ENCODE results near the gene ARMC12.
A peak's percentile ranks its signal among the peaks of the same experiment; 100 is the strongest.
"Not testable (repeated sequence)": the region's sequence is repeated elsewhere in the genome, so short reads cannot be mapped to it uniquely, and the experiment has no call there.

The ARMC12 gene, protein sequence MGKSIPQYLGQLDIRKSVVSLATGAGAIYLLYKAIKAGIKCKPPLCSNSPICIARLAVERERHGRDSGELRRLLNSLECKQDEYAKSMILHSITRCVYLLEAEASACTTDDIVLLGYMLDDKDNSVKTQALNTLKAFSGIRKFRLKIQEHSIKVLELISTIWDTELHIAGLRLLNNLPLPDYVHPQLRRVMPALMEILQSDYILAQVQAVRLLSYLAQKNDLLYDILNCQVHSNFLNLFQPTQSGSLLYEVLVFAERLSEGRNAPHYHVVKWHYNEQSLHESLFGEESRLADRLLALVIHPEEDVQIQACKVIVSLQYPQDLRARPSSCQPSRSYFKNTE

DNA sequence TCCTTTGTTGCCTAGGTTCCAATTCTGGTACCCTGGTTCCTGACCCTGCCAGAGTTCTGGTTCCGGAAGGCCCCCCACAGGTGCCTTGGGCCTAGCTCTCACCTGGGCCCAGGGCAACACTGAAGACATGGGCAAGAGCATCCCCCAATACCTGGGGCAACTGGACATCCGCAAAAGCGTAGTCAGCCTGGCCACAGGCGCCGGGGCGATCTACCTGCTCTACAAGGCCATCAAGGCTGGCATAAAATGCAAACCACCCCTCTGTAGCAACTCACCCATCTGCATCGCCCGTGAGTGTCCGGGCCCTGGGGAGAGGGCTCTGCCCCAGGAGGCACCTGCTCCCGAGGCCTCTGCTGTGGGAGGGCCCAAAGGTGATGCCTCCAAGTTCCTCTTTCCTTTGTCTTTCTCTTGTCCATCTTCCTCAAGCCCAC is at the start of gene ARMC12:
Gene ARMC12 (plus strand): TSS at position 51 of the 431 bp plus-strand sequence. CDS start 77 bp downstream, at position 128.
- DNase-seq: no peak

DNA sequence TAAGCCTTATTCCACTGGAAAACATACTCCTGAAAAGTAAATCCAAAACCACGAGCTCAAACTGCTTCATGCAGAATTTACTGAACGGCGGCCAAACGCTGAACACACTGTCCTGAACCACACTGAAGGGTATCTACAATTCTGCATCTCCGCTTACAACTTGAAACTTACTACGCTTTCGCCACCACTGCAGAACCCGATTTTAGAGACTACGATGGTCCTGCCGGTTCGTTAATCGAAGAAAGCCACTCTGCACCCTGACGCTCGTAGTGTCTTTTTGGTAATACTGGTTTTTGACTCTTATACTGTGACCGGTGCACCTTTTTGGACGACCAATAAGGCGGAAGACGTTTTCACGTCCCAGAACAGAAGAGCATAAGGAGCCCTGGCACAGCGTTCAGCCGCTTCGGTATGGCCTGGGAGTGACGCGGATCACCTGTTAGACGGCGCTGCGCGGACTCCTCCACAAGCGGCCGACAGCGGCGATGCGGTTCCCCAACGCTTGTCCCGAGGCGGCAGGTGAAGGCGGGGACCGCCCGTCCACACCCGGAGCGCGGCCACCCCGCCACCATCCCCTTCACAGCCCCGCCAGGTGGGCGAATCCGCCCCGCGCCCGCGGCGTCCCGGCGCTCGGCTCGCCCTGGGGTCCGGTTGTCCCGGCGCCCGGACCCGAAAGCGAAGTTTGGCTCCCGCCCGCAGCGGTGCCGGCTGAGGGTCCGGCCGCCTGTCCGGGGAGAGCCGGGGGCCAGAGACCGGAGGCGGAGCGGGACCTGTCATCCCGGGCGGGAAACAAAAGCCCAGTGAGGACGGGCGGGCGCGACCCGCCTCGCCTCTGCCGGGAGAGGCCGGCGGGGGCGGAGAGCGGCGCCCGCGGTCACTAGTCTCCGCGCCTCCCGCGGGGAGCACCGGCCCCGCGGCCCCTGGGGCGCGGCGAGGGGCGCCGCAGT is 48.9 kb upstream of the ARMC12 start:
- peak; percentile 79 for DNase-seq

DNA sequence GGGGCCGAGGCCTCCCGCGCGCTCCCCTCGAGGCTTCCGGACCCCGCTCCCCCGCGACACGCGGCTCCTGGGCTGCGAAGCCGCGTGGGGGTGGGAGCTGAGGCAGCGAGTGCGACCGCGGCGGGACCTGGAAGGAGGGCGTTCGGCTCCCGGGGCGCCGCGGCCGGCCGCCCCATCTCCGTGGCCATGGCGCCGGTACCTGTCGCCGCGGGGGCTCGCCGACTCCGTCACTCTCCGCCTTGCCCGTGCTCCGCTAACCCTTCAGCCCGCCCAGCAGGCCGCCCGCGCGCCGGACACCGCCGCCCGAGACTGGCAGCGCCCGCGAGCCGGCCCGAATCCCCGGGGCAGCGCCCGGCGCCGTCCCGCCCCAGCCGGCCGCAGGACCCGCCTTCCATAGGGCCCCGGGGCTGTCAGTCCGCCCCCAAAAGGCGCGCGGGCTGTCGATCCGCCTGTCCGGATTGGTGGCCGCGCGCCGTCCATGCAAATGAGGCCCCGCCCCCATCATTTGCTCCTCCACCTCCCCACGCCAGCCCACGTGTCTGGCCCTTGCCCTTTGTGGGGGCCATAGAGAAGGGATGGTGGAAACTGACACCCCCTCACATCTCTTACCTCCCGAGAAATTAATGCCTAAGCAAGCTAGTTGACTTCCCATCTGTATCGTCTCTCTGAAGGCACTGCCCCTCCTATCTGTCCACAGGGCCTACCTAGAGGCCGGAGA is 48.1 kb upstream of the ARMC12 start, which contains the start of gene FKBP5:
Gene FKBP5 (minus strand): TSS at position 311 of the 718 bp plus-strand sequence. CDS start 46,091 bp downstream, outside the sequence.
- peak; percentile 95 for DNase-seq

DNA sequence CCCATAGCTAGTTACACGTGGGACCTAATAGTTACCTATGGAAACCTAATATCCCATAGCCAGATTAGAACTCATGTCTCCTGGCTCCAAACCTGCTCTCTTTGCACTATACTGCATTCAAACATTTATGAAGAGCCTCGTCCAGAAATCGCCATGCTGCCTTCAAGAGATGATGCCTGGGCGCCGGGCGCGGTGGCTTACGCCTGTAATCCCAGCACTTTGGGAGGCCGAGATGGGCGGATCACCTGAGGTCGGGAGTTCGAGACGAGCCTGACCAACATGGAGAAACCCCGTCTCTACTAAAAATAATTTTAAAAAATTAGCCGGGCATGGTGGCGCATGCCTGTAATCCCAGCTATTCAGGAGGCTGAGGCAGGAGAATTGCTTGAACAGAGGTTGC is 46.8 kb upstream of the ARMC12 start:
- not testable (repeated sequence) for DNase-seq

DNA sequence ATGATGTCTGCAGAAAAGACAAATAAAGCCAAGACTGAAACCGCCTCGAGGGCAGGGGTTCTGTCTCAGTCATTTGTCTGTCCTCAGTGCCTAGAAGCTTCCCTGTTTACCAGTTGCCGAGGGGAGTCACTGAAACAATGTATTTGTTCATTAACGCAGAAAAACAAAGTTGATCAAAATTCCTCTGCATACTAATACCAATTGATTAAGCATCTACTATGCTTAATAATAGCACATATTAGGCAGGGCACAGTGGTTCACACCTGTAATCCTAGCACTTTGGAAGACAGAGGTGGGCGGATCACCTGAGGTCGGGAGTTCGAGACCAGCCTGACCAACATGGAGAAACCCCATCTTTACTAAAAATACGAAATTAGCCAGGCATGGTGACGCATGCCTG is 46.3 kb upstream of the ARMC12 start:
- no peak for DNase-seq

DNA sequence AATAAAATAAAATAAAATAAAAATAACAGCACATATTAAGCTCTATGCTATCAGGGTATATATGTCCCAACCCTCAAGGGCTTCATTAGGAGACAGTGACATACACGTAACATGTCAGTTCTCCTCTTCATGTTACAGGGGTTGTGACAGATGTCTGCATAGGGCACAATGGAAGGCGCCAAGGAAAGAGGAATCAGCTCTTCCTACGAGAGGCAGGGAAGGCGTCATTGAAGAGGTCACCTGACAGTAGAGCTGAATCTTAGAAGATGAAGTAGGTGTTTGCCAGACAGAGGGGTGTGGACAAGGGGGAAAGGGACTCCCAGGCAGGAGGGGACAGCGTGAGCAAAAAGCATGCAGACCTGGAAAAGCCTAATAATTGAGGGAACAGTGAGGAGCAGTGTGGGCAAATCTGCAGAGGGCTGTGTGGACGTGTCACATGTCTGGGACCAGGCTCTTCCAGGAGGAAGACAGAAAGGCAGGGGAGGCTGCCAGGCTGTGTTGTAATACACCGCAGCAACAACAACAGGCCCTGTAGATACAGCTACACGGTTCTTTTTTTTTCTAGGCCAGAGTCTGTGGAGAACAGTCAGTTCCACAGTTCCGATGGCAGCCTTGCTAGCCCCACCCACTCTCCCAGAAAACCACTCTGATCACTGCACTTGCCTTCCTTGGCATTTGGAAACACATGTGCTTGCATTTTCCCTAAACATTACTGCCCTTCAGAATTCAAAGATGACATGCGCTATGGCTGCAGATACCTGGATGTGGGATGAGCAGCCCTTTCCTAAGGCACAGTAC is 45.6 kb upstream of the ARMC12 start:
- no peak for DNase-seq

DNA sequence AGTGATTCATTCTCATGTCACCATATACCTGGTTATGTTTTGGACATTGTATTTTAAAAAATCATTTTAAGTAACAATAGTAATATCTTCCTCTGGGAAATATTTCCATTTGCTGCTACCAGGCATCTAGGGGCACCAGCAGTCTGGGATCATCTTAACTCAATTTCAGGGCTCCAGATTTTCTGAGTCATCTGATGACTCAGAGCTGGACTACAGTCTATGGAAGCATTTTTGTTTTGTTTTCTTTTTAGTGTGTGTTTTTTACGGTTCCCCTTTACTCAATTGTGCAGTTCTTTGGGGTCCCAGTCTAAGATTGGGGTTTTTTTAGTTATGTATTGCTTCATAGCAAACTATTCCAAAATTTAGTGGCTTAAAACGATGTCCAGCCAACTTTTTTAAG is 42.4 kb upstream of the ARMC12 start:
- no peak for DNase-seq

DNA sequence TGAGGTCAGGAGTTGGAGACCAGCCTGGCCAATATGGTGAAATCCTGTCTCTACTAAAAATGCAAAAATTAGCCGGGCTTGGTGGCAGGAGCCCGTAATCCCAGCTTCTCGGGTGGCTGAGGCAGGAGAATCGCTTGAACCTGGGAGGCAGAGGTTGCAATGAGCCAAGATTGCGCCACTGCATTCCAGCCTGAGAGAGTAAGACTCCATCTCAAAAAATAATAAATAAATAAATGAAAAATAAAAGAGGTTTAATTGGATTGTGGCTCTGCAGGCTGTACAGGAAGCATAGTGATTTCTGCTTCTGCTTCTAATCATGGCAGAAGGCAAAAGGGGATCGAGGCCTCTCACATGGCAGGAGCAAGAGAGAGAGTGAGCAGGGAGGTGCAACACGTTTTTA is 38.4 kb upstream of the ARMC12 start:
- not testable (repeated sequence) for DNase-seq

DNA sequence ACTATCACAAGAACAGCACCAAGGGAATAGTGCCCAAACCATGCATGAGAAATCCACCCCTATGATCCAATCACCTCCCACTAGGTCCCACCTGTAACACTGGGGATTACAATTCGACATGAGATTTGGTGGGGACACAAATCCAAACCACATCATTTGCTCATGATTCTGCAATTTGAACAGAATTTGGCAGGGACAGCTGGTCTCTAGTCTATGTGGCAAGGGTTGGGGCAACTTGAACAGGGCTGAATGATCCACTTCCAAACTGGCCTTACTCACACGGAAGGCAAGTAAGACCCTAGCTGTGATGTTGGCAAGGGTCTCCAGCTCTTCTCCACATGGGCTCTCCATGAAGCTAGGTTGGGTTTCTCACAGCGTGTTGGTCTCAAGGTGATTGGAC is 38.0 kb upstream of the ARMC12 start:
- no peak for DNase-seq

DNA sequence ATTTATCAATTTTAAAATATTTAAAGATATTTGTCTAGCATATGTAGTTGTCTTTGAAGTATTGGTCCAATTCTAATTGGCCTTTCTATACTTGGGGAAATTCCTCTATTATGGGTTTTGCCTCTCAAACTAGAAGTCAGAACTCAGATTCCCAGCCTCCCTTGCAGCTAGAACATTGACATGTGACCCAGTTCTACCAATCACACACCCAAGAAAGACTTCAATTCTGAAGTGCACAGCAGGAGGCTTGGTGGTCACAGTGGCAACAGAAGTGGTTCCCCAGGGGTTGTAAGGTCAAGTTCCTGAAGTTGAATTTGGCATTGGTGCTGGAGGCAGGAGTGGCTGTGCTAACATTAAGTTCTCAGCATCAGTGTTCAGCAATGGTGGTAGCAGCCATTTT is 33.3 kb upstream of the ARMC12 start:
- peak; percentile 42 for DNase-seq

DNA sequence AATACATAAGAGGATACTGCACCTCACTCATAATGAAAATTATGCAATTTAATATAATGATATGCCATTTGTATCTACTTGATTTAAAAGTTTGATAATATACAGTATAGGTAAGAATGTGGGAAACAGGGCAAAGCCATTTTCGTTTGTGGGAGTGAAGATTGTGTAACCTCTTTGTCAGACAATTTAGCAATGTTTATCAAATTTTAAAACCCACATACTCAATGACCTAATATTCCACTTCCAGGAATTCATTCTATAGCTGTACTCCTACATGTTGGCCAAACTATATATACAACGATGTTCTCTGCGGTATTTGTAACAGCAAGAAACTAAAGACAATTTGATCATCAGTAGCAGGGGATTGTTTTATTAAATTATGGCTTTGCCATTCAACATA is 30.4 kb upstream of the ARMC12 start:
- DNase-seq: no peak

DNA sequence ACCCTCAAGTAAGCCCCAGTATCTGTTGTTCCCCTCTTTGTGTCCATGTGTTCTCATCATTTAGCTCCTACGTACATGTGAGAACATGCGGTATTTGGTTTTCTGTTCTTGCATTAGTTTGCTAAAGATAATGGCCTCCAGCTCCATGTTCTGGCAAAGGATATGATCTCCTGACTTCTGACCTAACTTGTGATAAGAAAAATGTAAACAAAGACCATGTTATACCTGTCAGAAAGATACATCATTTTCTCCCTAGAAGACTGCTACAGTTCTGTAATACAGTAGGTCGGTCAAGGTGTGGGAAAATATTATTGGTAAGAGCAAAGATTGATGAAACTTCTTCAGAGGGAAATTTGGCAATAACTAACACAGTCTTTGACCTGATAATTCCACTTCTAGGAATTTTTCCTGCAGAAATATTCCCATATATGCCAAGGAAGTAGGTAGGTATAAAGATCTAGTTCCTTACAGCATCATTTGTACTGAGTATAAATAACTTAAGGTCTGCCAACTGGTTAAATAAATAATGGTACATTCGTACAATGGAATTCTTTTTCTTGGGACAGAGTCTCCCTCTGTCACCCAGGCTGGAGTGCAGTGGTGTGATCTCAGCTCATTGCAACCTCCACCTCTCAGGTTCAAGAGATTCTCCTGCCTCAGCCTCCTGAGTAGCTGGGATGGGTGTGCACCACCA is 29.0 kb upstream of the ARMC12 start:
- DNase-seq: peak; percentile 4

DNA sequence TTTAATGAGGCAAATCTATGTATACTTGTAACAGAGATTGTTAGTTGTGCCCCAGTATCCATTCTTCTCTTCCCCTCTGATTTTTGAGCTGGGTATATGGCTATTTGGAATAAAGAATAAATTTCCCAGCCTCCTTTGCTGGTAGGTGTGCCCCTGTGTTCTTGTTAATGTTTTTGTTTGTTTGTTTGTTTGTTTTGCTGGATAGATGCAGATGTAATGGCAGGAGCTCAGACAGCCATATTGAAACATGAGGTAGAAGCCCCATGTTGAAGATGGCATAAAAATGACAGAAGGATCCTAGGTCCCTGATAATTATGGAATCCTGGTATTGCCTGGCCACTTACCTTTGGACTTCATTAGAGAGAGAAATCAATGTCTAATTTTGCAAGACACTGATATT is 28.2 kb upstream of the ARMC12 start:
- DNase-seq: no peak

DNA sequence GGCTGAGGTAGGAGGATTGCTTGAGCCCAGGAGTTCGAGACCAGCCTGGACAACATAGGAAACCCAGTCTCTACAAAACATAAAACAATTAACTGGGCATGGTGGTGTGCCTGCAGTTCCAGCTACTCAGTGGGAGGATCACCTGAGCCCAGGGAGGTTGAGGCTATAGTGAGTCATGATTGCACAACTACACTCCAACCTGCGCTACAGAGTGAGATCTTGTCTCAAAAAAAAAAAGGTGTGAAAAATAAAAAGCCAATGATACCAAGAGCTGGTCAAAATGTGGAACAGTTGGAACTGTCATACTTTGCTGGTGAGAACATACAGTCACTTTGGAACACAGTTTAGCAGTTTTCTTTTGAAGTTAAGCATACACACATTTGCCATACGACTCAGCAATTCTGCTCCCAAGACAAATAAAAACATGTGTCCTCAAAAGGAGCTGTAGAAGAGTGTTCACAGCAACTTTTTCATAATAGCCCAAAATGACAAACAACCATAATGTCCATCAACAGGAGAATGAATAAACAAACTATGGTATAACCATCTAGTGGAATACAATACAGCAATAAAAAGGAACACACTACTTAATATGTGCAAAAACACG is 26.5 kb upstream of the ARMC12 start:
- DNase-seq: peak; percentile 61

DNA sequence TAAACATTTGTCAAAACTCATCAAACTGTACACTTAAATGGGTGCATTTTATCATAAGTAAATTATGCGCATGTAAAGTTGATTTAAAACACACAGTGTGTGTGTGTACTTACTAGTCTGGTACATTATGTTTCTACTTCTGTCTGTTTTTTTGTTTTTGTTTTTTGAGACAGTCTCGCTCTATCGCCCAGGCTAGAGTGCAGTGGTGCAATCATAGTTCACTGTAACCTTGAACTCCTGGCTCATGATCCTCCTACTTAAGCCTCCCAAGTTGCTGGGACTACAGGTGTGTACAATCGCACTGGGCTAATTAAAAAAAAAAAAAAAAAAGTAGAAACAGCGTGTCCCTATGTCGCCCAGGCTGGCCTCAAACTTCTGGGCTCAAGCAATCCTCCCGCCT is 25.1 kb upstream of the ARMC12 start:
- no peak for DNase-seq

DNA sequence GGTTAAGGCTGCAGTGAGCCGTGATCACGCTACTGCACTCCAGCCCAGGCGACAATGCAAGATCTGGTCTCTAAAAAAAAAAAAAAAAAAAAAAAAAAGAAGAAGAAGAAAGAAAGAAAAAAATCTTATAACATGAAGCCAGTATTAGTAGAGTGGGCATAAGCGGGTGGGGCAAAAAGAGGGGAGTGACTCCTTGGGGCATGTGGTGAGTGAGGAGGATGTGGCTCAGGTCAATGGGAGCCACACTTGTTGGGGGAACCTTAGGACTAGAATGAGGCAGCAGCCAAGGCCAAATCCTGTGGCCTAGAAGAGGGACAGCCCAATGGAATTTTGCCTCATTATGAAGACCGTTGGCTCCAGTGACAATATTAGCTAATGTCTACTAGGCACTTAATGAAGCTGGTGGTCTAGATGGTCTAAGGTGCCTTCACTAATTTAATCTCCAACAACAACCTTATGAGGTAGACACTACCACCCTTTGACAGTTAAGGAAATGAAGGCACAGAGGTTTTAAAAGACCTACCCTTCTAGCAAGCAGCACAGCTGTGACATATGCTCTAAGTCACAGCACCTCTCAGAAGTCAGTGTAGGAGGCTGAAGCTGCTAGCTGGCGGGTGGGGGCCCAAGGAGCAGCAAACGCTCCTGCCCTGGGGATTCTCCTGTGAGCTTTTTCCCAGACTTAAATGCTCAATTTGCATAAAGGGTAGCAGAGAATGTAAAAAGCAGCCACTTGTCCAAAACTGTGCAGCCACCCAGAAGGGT is 23.6 kb upstream of the ARMC12 start:
- DNase-seq: peak; percentile 52

DNA sequence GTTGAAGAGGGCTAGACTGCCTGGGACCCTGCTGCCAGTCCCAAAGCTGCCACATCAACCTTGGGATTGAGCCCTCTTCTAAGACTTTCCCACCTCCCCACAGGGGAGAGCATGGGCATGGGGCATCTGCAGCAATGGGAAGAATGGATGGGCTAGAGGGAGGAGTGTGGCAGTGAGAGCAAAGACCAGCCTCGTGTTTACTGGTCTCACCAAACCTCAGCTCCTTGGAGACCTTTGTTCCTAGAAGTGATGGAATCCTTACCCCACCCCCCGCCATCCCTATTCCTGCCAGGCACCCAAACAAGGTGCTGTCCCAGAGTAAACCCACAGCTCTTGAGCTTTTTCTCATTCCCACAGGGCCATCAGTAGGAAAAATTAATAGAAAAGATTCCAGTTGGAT is 20.0 kb upstream of the ARMC12 start:
- no peak for DNase-seq

DNA sequence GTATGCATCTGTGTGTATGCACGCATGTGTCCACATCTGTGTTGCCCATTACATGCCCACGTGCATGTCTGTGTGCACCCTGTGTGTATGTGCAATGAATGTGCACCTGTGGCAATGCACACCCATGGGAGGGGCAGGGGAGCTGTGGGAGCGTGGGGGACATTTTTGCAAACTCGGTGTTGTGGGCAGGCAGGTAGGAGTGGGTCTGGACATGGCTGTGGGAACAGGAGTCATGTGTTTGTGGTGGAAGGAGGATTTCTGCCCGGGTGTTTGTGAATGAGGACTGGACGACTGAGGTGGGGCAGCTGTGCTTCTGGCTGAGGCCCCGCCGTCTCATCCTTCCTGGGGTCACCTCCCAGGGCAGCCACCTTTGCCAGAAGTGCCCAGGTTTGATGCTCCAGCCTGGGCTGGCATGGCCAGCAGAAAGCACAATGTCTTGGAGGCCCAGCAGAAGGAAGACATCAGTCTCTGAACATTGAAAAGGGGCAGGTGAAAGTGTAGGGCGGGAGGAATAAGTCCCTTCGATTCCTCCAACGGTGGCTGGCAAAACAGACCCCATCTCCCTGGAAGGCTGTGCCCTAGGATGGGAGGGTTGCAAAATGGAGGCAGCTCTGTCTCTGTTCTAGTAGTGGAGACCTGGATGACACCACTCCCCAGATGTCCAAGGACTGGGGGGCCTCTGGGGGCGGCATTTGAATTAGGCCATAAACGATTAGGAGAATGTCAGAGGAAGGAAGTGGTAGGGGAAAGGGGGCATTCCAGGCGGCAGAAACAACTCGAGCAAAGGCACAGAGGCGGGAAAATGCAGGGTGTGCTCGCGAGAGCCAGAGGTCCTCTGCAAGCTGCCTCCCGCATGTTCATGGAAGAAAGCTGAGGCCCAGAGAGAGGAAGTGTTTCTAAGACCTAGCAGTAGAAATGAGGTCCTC is 19.1 kb upstream of the ARMC12 start:
- DNase-seq: no peak

DNA sequence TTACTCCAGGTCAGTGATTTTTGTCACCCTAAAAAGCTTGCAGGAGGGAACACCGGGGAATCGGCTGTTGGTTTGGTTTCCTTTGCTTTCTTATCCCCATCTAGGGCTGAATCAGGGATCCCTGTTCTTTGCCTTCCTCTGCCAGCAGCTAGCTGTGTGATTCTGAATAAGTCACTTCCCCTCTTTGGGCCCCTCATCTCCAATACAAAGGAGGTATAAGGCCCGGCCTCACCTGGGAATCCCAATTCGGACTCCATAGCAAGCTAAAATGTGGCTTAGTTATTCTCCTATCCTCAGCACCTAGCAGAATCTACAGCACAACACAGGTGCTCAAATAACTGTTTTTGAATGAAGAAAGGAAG is 18.5 kb upstream of the ARMC12 start:
- DNase-seq: no peak
